GM21717 (cell line): Measurements from ENCODE around the gene STH.
"Not testable (repeated sequence)": the region's sequence is repeated elsewhere in the genome, so short reads cannot be mapped to it uniquely, and the experiment has no call there.

Source experiments
- ATAC-seq: cut with Tn5 transposase; IDR thresholded peaks from one replicate; pipeline ENCODE4 v1.9.1; 2021; ENCODE audit warnings: mild to moderate bottlenecking, moderate library complexity; ENCODE audit not compliant: unreplicated experiment

STH gene

DNA sequence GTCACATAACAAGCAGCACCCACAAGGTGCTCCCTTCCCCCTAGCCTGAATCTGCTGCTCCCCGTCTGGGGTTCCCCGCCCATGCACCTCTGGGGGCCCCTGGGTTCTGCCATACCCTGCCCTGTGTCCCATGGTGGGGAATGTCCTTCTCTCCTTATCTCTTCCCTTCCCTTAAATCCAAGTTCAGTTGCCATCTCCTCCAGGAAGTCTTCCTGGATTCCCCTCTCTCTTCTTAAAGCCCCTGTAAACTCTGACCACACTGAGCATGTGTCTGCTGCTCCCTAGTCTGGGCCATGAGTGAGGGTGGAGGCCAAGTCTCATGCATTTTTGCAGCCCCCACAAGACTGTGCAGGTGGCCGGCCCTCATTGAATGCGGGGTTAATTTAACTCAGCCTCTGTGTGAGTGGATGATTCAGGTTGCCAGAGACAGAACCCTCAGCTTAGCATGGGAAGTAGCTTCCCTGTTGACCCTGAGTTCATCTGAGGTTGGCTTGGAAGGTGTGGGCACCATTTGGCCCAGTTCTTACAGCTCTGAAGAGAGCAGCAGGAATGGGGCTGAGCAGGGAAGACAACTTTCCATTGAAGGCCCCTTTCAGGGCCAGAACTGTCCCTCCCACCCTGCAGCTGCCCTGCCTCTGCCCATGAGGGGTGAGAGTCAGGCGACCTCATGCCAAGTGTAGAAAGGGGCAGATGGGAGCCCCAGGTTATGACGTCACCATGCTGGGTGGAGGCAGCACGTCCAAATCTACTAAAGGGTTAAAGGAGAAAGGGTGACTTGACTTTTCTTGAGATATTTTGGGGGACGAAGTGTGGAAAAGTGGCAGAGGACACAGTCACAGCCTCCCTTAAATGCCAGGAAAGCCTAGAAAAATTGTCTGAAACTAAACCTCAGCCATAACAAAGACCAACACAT is at the start of gene STH:
Gene STH (plus strand): TSS at position 264 of the 913 bp plus-strand sequence. CDS start 30 bp downstream, at position 294.
- no peak for ATAC-seq

GRCh38 chr17:45949755-45950320 is 49.2 kb upstream of the STH start:
- ATAC-seq: no peak

DNA sequence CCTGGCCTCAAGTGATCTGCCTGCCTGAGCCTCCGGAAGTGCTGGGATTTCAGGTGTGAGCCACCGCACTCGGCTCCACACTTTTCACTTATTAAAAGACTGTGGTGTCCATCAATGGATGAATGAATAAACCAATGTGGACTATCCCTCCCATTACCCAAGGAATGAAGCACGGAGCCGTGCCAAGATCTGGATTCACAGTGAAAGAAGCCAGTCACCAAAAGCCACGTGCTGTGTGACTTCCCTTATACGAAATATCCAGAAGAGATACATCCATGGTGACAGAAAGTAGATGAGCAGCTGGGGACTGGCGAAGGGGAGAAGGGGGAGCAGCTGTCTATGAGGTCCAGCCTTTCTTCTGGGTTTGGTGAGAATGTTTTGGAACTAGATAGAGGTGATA is 48.2 kb upstream of the STH start:
- no peak for ATAC-seq

- no peak for ATAC-seq
Observed at GRCh38 chr17:45951403-45951802, 47.6 kb upstream of the STH start.

GRCh38 chr17:45951941-45952340 is 47.1 kb upstream of the STH start:
- ATAC-seq: no peak

DNA sequence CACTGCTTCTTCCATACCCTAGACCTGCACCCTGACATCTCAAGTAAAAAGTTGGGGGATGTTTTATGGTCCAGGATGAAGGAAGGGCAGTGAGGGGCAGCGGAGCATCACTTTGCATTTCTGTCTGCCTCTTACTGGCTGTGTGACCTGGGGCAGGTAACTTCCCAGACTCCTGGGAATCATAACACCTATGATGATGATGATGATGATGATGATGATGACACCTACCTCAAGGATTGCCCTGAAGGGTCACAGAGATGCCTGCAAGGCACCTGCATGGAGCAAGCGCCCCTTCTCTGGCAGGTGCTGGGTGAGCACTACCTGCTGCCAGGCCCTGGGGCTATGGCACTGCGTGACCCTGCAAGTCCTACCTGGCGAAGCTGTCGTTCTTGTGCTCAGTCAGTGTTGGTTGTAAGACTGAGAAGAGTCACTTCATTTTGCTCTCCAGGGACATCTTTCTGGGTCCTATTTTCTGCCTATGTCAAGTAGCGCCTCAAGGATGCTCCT is 46.2 kb upstream of the STH start:
- no peak for ATAC-seq

- no peak for ATAC-seq
Observed at GRCh38 chr17:45953561-45953960, 45.5 kb upstream of the STH start.

GRCh38 chr17:45954914-45955313 is 44.1 kb upstream of the STH start:
- ATAC-seq: no peak

DNA sequence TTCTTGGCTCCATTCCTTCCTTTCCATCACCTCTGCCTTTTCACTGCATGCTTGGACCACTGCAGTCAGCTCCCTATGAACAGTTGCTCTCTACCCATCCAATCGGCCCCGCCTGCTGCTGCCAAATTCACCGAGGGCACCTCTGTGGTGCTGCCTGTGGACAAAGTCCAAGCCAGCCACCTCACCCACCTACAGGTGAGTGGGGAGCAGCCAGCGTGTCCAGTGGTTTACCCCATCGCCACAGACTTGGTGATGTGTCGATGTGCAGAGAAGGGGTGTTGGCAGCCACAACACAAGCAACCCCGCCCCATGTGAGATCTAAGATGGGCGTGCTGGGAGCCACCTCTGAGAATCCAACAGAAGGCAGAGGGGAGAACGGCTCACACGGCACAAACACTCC is 43.7 kb upstream of the STH start:
- no peak for ATAC-seq

DNA sequence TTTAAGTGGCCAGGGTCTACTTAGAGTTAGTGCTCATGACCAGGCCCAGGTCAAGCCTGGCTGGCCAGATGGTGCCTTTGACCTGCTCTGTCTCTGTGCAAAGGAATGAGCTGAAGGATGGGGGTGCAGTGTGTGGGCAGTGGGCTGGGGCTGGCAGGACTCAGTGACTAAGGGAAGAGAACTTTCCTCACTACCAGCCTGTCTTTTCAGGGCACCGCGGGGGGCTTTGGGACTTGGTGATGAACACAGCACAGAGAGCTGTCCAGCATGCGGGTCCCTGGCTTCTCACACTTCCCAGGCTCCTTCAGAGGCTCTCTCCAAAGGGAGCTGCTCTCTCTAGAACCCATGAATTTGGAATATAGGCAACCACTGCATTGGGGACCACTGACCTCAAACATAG is 43.0 kb upstream of the STH start:
- ATAC-seq: no peak

GRCh38 chr17:45956746-45957145 is 42.3 kb upstream of the STH start:
- not testable (repeated sequence) for ATAC-seq

GRCh38 chr17:45958307-45958706 is 40.7 kb upstream of the STH start:
- no peak for ATAC-seq

- no peak for ATAC-seq
Observed at GRCh38 chr17:45958994-45959665, 39.9 kb upstream of the STH start.

- no peak for ATAC-seq
Observed at GRCh38 chr17:45960311-45960710, 38.7 kb upstream of the STH start.

DNA sequence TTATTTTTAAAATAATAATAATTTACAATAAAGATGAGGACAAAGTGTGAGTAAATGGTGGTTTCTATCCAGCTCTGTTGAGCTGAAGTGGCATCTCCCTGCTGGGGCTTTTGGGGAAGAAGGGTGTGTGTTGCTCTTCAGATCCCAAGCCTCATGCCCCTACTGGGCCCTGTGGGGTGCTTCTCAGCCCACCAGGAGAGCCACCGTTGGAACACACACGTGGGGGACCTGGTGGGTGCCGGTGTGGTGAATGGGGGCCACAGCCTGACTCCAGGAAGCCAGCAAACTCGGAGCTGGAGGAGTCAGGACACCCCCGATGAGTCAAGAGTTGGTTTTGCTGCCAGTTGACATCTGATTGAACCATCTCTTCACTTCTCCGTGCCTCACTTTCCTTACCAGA is 37.8 kb upstream of the STH start:
- ATAC-seq: no peak

DNA sequence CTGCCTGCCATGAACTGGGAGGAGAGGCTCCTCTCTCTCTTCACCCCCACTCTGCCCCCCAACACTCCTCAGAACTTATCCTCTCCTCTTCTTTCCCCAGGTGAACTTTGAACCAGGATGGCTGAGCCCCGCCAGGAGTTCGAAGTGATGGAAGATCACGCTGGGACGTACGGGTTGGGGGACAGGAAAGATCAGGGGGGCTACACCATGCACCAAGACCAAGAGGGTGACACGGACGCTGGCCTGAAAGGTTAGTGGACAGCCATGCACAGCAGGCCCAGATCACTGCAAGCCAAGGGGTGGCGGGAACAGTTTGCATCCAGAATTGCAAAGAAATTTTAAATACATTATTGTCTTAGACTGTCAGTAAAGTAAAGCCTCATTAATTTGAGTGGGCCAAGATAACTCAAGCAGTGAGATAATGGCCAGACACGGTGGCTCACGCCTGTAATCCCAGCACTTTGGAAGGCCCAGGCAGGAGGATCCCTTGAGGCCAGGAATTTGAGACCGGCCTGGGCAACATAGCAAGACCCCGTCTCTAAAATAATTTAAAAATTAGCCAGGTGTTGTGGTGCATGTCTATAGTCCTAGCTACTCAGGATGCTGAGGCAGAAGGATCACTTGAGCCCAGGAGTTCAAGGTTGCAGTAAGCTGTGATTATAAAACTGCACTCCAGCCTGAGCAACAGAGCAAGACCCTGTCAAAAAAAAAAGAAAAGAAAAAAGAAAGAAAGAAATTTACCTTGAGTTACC is 36.7 kb upstream of the STH start:
- no peak for ATAC-seq

- no peak for ATAC-seq
Observed at GRCh38 chr17:45963283-45963682, 35.8 kb upstream of the STH start.

DNA sequence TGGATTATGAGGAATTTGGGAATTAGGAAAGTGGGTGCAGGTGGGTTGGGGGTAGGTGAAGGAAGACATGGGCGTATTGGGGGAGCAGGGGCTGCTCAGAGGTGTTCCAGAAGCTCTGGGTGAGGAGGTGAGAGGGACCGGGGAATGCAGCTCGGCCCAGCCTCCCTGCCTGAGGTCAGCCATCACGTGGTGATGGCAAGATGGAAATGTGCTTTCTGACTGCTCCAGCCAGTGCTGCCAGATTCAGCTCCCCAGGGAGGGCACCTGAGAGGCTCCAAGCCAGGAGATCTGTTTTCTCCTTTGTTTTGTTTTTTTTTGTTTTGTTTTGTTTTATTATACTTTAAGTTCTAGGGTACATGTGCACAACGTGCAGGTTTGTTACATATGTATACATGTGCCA is 35.2 kb upstream of the STH start:
- no peak for ATAC-seq

- ATAC-seq: no peak
Observed at GRCh38 chr17:45964634-45965033, 34.4 kb upstream of the STH start.

DNA sequence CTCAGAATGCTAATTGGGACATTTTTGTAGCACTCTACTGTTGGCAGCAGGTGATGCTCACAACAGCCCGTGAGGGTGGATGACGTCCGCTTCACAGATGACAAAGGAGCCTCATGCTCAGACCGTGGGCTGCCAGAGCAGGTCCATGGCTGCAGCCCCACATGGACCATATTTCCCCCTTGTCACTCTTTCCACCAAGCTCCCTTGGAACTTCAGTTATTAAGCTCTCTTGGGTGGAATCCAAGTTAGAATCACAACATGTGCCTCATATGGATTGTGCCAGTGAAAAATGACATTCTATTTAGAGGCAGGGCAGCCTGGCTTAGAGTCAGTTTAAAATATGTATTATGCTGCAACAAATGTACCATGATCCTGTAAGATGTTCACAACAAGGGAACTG is 33.2 kb upstream of the STH start:
- no peak for ATAC-seq
